ENCODE results near the gene CLDN11. TPM values are rescaled to one million over a fixed set of nuclear protein-coding genes. Genes with fewer than 3 reads are reported as not detected.

Gene CLDN11
- total RNA-seq, 2 donors from 2014 or later = not detected

DNA sequence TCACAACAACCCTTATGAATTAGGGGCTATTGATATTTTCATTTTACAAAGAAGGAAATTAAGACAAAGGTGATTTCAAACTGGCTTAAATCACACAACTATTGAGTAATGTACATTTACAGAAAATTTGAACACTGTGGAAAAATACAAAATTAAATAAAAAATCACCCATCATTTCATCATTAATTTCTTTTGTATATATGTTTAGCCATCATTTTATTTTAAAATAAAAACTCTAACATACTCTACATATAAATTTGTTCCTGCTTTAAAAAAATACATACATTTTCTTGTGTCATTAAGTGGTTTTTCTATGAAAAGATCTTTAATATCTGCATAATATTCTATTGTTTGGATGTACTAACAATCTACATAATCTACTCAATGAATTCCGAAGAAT, 20.2 kb downstream of the CLDN11 start:
- Mint-ChIP-seq H3K27ac (no peak overlapping the region), H3K4me3 (no peak overlapping the region), H3K27me3 (peaks cover 19% of the 10 kb centered on the region), H3K36me3 (ENCODE audit: low read depth) (no peaks in the 10 kb centered on the region), H3K9me3 (no peaks in the 10 kb centered on the region), H3K4me1 (no peaks in the 10 kb centered on the region)
- ATAC-seq (replicated peaks) = no peak

DNA sequence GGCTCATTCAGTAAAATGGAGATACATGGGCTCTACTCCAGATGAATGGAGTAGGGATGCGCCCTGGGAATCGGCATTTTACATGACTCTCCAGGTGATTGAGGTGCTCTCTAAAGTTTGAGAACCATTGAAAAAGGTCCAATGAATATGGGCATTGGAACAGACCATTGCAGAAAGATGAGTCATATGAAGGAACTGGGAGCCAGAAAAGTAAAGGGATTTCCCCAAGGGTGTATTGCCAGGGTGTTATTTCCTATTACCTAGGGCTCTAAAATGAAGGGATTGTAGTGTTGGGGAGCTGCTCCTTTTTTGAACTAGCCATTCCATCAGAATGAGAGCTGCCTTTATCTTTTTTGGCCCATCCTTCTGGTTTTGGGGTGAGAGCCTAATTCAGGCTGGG, 21.7 kb downstream of the CLDN11 start:
- Mint-ChIP-seq H3K27me3 (peaks cover 22% of the 10 kb centered on the region), H3K36me3 (ENCODE audit: low read depth) (no peaks in the 10 kb centered on the region), H3K4me1 (no peaks in the 10 kb centered on the region), H3K27ac (no peak overlapping the region), H3K9me3 (no peaks in the 10 kb centered on the region), H3K4me3 (no peak overlapping the region)
- peak; percentile 66 for ATAC-seq (replicated peaks)

DNA sequence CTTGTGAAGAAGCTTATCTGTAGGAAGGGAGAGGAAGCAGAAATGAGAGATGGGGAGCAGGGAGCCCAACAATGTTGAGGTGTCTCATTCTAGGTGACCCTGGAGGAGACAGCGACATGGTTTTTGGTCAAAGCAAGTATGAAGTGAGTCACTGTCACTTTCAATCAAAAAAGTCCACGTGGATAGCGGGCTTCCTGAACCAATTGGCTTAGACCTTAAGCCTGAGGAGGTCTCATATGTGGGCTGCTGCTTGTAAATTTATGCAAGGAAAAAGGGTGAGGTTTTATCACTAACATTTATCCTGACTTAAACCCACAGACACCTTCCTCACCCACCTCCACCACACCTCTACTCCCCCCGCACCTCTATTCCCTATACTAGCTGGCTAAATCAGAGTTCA, 22.7 kb downstream of the CLDN11 start:
- no peaks in the 10 kb centered on the region for H3K9me3 Mint-ChIP-seq
- no peak for ATAC-seq (replicated peaks)

DNA sequence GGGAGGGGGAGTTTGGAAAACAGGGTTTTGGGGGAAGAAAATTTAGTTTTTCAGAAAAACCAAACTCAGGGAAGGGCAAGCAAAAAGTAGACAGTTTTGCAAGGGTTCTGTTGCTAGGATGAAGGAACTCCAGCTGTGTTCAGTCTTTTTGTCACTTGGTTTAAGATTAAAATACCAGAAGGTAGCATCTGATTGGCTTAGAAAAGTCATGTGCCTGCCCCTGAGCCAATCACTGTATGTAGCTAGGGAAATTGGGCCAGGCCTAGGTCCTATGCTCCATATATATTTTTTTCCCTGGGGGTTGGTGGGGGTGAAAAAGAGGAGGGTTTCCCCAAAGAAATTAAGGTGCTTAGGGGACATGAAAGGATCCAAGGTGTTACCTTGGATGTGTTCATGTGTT, 24.3 kb downstream of the CLDN11 start:
- H3K4me3 Mint-ChIP-seq = no peak overlapping the region
- no peaks in the 10 kb centered on the region for H3K36me3 Mint-ChIP-seq (ENCODE audit: low read depth)
- H3K27me3 Mint-ChIP-seq = peaks cover 22% of the 10 kb centered on the region
- no peak overlapping the region for H3K27ac Mint-ChIP-seq
- ATAC-seq (replicated peaks) = no peak
- no peaks in the 10 kb centered on the region for H3K4me1 Mint-ChIP-seq
- H3K9me3 Mint-ChIP-seq = no peaks in the 10 kb centered on the region

More for the DNA sequence above, 22.7 kb downstream of the CLDN11 start:
- Mint-ChIP-seq H3K27me3 (peaks cover 22% of the 10 kb centered on the region), H3K4me3 (no peak overlapping the region), H3K36me3 (ENCODE audit: low read depth) (no peaks in the 10 kb centered on the region), H3K27ac (no peak overlapping the region), H3K4me1 (no peaks in the 10 kb centered on the region)

DNA sequence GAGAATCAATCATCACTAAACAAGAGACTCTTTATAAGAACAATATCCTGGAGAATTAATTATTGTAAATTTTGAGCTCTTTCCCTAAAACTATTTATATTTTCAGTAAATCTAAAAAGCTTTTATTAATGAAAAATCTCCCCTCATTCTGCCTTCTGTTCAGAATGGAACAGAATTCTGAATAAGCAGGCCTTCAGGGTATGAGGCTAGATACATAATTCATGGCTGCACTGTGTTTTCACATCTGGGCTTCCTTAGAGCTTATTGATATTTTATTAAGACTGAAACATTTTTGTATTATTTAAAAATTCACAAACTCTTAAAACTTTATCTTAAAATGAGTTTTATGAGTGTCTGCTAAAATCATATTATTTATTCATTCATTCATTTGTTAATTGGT, 24.8 kb downstream of the CLDN11 start:
- Mint-ChIP-seq H3K4me1 (no peaks in the 10 kb centered on the region), H3K27me3 (peaks cover 22% of the 10 kb centered on the region), H3K9me3 (no peaks in the 10 kb centered on the region), H3K4me3 (no peak overlapping the region), H3K36me3 (ENCODE audit: low read depth) (no peaks in the 10 kb centered on the region), H3K27ac (no peak overlapping the region)
- ATAC-seq (replicated peaks) = no peak

DNA sequence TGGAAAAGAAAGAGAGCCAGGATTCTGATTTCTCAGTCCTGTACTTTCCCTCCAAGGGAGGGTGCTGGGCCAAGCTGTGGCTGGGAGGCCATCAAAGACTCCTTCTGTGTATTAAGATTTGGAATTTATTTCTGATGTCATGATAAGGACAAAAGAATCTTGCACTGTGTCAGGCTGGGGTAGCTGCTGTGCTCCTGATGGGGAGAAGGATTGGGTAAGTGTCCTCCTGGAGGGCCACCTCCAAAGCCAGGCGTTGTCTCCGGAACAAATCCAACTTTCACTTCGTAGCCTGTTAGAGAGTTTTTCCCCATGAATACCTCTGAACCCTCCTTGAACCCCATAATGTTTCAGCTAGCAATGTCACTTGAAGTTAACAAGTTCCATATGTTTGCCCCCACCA, 29.9 kb downstream of the CLDN11 start:
- no peak overlapping the region for H3K4me3 Mint-ChIP-seq
- peaks cover 4% of the 10 kb centered on the region for H3K27me3 Mint-ChIP-seq
- H3K36me3 Mint-ChIP-seq (ENCODE audit: low read depth) = no peaks in the 10 kb centered on the region
- H3K9me3 Mint-ChIP-seq = no peaks in the 10 kb centered on the region
- H3K27ac Mint-ChIP-seq = no peak overlapping the region
- ATAC-seq (replicated peaks) = no peak
- no peaks in the 10 kb centered on the region for H3K4me1 Mint-ChIP-seq

DNA sequence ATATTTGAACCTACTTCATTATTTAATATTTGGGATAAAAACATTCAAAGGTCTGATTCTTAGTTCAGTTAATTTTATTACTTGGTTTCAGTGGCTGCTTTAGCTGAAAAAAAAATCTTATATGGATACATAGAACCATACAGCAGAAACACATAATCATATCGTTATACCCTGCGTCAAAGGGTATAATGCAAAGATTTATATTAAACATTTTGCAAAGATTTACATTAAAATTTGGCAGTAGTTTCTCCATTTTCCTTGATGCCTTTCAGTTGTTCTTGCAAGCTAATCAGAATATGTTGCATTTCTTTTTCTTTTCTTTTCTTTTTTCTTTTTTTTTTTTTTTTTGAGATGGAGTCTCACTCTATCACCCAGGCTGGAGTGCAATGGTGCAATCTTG, 31.4 kb downstream of the CLDN11 start:
- H3K27me3 Mint-ChIP-seq = no peaks in the 10 kb centered on the region
- H3K4me3 Mint-ChIP-seq = no peak overlapping the region
- H3K4me1 Mint-ChIP-seq = no peaks in the 10 kb centered on the region

DNA sequence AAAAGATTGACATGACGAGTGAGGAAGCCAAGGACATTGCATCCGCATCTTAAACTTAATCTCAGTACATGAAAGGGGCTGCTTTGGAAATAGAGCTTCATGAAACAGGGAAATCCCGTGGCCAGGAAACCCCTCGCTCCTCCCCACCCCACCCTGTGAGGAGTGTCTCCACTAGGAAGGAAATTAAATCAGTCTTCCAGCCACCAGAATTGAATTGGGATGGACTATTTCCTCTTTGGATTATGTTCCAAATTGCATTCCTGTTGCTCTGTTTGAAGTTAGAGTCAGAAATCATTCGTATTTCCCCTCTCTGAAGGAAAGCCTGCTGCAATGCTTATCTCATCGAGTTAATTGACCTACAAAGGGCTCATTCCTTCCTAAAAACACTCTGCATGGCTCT, 35.8 kb downstream of the CLDN11 start:
- H3K36me3 Mint-ChIP-seq (ENCODE audit: low read depth) = no peaks in the 10 kb centered on the region
- no peak overlapping the region for H3K4me3 Mint-ChIP-seq
- no peaks in the 10 kb centered on the region for H3K4me1 Mint-ChIP-seq
- no peak overlapping the region for H3K27ac Mint-ChIP-seq
- H3K27me3 Mint-ChIP-seq = peaks cover 9% of the 10 kb centered on the region
- no peaks in the 10 kb centered on the region for H3K9me3 Mint-ChIP-seq
- no peak for ATAC-seq (replicated peaks)

More for the DNA sequence above, 31.4 kb downstream of the CLDN11 start:
- ATAC-seq (replicated peaks) = no peak
- Mint-ChIP-seq H3K36me3 (ENCODE audit: low read depth) (no peaks in the 10 kb centered on the region), H3K27ac (no peak overlapping the region), H3K9me3 (no peaks in the 10 kb centered on the region)

DNA sequence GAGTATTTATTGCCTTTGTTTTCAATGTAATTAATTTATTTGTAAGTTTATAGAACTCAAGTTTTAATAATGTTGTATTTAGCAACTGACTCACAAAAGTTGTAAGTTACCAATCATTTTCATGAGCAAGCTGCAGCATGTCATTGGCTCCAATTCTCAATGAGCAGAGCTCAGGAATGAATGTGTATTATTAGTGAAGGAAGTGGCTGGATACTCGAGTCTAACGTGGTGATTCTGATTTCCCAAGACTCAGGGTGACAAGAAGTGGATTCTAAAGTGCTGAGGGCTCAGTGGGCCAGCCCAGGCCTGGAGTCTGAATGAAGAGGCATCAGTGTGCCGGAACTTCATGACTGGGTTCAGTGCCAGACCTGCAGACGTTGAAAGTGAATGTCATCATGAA, 39.6 kb downstream of the CLDN11 start:
- ATAC-seq (replicated peaks) = no peak
- no peak overlapping the region for H3K4me3 Mint-ChIP-seq
- H3K27ac Mint-ChIP-seq = no peak overlapping the region
- no peaks in the 10 kb centered on the region for H3K9me3 Mint-ChIP-seq
- no peaks in the 10 kb centered on the region for H3K36me3 Mint-ChIP-seq (ENCODE audit: low read depth)
- peaks cover 19% of the 10 kb centered on the region for H3K27me3 Mint-ChIP-seq
- H3K4me1 Mint-ChIP-seq = no peaks in the 10 kb centered on the region

DNA sequence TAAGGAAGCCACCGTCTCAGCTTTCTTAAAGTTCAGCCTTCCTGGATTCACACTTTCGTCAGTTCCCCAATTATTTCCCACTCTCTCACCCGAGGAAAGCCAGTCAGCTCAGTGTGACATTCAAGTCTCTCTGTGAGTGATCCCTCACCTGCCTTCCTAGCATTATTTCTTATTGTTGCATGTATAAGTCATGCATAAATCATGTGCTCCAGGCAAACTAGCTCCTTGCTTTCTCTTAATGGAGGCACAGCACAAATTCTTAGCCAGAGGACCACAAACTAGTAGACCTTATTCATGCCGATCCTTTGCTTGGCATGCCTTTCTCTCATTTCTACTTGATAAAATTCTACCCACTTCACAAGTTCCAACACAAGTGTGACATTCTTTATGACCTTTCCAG, 44.3 kb downstream of the CLDN11 start:
- no peaks in the 10 kb centered on the region for H3K9me3 Mint-ChIP-seq
- no peak overlapping the region for H3K4me3 Mint-ChIP-seq
- ATAC-seq (replicated peaks) = no peak
- peaks cover 19% of the 10 kb centered on the region for H3K27me3 Mint-ChIP-seq
- no peak overlapping the region for H3K27ac Mint-ChIP-seq
- no peaks in the 10 kb centered on the region for H3K4me1 Mint-ChIP-seq
- H3K36me3 Mint-ChIP-seq (ENCODE audit: low read depth) = no peaks in the 10 kb centered on the region

DNA sequence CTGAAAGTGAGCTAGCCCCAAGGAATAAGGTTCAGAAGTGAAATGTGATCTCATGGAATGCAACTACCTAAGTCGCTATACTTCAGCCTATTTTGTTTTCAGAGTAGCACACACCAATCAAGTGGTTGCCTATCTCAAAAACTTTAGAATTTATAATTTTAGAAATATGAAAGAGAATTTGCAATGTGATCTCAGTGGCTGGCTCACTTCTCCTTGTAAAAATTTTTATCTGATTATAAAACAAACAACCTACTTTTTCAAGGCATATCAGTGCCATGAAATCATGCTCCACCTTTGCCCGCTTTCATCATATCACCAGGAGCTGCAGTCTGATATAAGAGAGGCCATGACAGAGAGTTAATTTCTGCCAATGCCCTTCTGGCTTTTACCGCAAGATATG, 47.3 kb downstream of the CLDN11 start:
- no peak overlapping the region for H3K4me3 Mint-ChIP-seq
- no peaks in the 10 kb centered on the region for H3K9me3 Mint-ChIP-seq
- H3K4me1 Mint-ChIP-seq = no peaks in the 10 kb centered on the region
- peaks cover 32% of the 10 kb centered on the region for H3K27me3 Mint-ChIP-seq
- H3K27ac Mint-ChIP-seq = no peak overlapping the region
- no peak for ATAC-seq (replicated peaks)
- no peaks in the 10 kb centered on the region for H3K36me3 Mint-ChIP-seq (ENCODE audit: low read depth)

DNA sequence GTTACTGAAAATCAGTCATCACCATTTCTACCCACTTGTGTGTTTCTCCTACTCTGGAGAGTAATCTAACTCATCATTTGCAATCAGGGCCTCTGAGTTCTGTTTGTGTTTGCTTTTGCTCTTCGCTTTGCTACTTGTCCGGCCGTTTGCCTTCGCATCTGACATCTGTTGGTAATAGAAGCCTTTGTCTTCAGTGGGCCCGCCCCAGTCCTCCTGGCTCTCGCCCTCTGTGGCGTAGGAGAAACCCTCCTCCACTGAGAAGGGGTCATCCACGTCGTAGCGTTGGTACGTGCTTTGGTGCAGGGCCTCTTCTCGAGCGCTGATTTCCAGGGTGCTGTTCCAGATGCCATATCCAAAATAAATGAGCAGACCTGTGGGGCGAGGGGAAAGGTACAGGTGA, 48.3 kb downstream of the CLDN11 start:
- ATAC-seq (replicated peaks) = no peak
- no peaks in the 10 kb centered on the region for H3K9me3 Mint-ChIP-seq
- peaks cover 36% of the 10 kb centered on the region for H3K27me3 Mint-ChIP-seq
- no peak overlapping the region for H3K4me3 Mint-ChIP-seq
- H3K4me1 Mint-ChIP-seq = no peaks in the 10 kb centered on the region
- H3K27ac Mint-ChIP-seq = no peak overlapping the region
- H3K36me3 Mint-ChIP-seq (ENCODE audit: low read depth) = no peaks in the 10 kb centered on the region

DNA sequence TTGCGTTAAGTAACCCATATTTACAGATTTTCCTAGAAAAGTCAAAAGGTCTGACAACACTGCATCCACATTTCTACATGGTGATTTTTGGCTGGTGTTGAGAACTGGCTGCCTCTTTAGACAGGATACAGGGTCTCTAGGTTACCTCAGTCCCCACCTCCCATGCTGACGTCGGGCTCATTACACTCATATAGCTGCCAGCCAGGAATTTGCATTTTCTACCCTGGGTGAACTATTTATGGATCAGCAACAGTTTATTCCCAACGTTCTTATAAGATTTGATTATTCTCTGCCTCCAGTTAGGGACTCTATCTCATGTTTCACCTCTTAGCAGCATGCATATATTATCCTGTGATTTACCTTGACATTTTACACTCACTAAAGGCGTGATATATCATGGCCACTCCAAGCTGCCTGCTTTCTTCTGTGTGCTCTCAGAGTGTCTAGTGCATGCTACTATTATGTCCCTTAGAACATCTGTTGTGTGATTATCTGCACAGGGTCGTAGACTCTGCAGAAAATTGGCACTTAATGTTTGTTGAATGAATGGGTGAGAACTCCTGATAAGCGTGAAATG, 49.0 kb downstream of the CLDN11 start:
- no peak overlapping the region for H3K4me3 Mint-ChIP-seq
- H3K27me3 Mint-ChIP-seq = peaks cover 34% of the 10 kb centered on the region
- no peak for ATAC-seq (replicated peaks)
- H3K4me1 Mint-ChIP-seq = no peaks in the 10 kb centered on the region
- no peaks in the 10 kb centered on the region for H3K9me3 Mint-ChIP-seq
- H3K36me3 Mint-ChIP-seq (ENCODE audit: low read depth) = no peaks in the 10 kb centered on the region
- no peak overlapping the region for H3K27ac Mint-ChIP-seq

DNA sequence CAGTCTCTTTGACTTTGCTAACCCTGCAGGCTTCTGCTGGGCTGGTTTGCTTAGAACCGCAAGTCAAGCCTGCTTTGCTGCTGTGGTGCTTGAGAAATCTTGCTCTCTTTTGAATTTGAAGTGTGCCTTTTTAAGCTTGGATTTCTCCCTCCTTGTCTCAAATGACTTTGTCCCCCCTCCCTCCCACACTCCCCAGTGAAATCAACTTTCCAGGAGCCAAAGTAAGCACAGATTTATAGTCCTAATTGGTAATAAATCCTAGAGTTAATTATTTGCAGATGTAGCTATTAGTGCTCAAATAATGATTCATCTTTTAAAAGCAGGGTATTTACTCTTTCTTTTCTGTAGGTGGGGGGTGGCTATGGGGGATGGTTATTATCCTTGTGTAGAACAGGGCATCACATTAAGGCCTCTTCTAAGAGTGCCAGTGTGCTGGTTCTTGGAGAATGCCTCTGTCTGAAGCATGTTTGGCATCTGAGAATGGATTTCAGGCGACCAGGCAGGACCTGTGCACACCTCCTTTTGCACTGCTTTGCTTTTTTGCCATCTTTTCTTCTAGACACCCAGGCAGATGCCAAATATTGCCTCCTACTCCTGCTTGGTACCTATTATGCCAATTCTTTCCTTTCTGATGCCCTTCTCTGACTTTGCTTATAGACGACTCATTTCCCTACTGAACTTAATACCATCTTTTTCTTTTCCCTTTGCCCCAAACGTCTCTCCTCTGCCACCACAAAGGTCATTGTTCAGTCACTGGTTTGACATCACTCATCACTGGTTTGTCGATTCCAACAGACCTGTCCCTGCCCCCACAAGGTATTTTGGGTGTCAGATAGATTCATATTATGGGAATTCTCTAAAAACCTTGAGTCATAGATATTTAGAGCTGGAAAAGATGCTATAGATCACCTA, 50.7 kb downstream of the CLDN11 start:
- no peaks in the 10 kb centered on the region for H3K36me3 Mint-ChIP-seq (ENCODE audit: low read depth)
- H3K27me3 Mint-ChIP-seq = peaks cover 36% of the 10 kb centered on the region
- no peak overlapping the region for H3K27ac Mint-ChIP-seq
- ATAC-seq (replicated peaks) = peak; percentile 40
- H3K4me3 Mint-ChIP-seq = no peak overlapping the region
- H3K9me3 Mint-ChIP-seq = no peaks in the 10 kb centered on the region
- H3K4me1 Mint-ChIP-seq = no peaks in the 10 kb centered on the region
